ENCODE data around the gene SNRPB2.
A peak's percentile ranks its signal among the peaks of the same experiment; 100 is the strongest.

The SNRPB2 gene

GRCh38 chr20:16729565-16730460 is at the start of gene SNRPB2:
Gene SNRPB2, plus strand, starts transcription at chr20:16730026. Its CDS starts 1,677 bp downstream, at chr20:16731703.
- peak; percentile 70 to 78 for DNase-seq (ENCODE audit: low read depth in 1 of 2, low spot score in 1 of 2)

- no peak for DNase-seq (ENCODE audit: low read depth in 1 of 2, low spot score in 1 of 2)
Observed at GRCh38 chr20:16684416-16684815, 45.4 kb upstream of the SNRPB2 start.

GRCh38 chr20:16689906-16690305 is 39.9 kb upstream of the SNRPB2 start:
- DNase-seq (ENCODE audit: low read depth in 1 of 2, low spot score in 1 of 2), result no peak

- no peak for DNase-seq (ENCODE audit: low read depth in 1 of 2, low spot score in 1 of 2)
Observed at GRCh38 chr20:16691381-16691780, 38.4 kb upstream of the SNRPB2 start.

- no peak for DNase-seq (ENCODE audit: low read depth in 1 of 2, low spot score in 1 of 2)
Observed at GRCh38 chr20:16692009-16692408, 37.8 kb upstream of the SNRPB2 start.

GRCh38 chr20:16692442-16692841 is 37.4 kb upstream of the SNRPB2 start:
- DNase-seq (ENCODE audit: low read depth in 1 of 2, low spot score in 1 of 2), result no peak

- DNase-seq (ENCODE audit: low read depth in 1 of 2, low spot score in 1 of 2), result no peak
Observed at GRCh38 chr20:16693278-16693677, 36.5 kb upstream of the SNRPB2 start.

GRCh38 chr20:16694161-16694560 is 35.7 kb upstream of the SNRPB2 start:
- DNase-seq (ENCODE audit: low read depth in 1 of 2, low spot score in 1 of 2), result no peak

- DNase-seq (ENCODE audit: low read depth in 1 of 2, low spot score in 1 of 2), result no peak
Observed at GRCh38 chr20:16695628-16696027, 34.2 kb upstream of the SNRPB2 start.

GRCh38 chr20:16699293-16699692 is 30.5 kb upstream of the SNRPB2 start:
- no peak for DNase-seq (ENCODE audit: low read depth in 1 of 2, low spot score in 1 of 2)

- DNase-seq (ENCODE audit: low read depth in 1 of 2, low spot score in 1 of 2), result no peak
Observed at GRCh38 chr20:16701296-16701695, 28.5 kb upstream of the SNRPB2 start.

- no peak for DNase-seq (ENCODE audit: low read depth in 1 of 2, low spot score in 1 of 2)
Observed at GRCh38 chr20:16703570-16703969, 26.3 kb upstream of the SNRPB2 start.

GRCh38 chr20:16707674-16708073 is 22.2 kb upstream of the SNRPB2 start:
- no peak for DNase-seq (ENCODE audit: low read depth in 1 of 2, low spot score in 1 of 2)

- no peak for DNase-seq (ENCODE audit: low read depth in 1 of 2, low spot score in 1 of 2)
Observed at GRCh38 chr20:16708602-16709001, 21.2 kb upstream of the SNRPB2 start.

- DNase-seq (ENCODE audit: low read depth in 1 of 2, low spot score in 1 of 2), result no peak
Observed at GRCh38 chr20:16709017-16709416, 20.8 kb upstream of the SNRPB2 start.

GRCh38 chr20:16710781-16711180 is 19.0 kb upstream of the SNRPB2 start:
- no peak for DNase-seq (ENCODE audit: low read depth in 1 of 2, low spot score in 1 of 2)

GRCh38 chr20:16711661-16712258 is 18.1 kb upstream of the SNRPB2 start:
- DNase-seq (ENCODE audit: low read depth in 1 of 2, low spot score in 1 of 2), result no peak

- no peak for DNase-seq (ENCODE audit: low read depth in 1 of 2, low spot score in 1 of 2)
Observed at GRCh38 chr20:16712511-16712947, 17.3 kb upstream of the SNRPB2 start.

- no peak for DNase-seq (ENCODE audit: low read depth in 1 of 2, low spot score in 1 of 2)
Observed at GRCh38 chr20:16713066-16713465, 16.8 kb upstream of the SNRPB2 start.

- DNase-seq (ENCODE audit: low read depth in 1 of 2, low spot score in 1 of 2), result no peak
Observed at GRCh38 chr20:16714242-16714641, 15.6 kb upstream of the SNRPB2 start.

GRCh38 chr20:16714751-16715150 is 15.1 kb upstream of the SNRPB2 start:
- DNase-seq (ENCODE audit: low read depth in 1 of 2, low spot score in 1 of 2), result no peak

- DNase-seq (ENCODE audit: low read depth in 1 of 2, low spot score in 1 of 2), result no peak
Observed at GRCh38 chr20:16719421-16719820, 10.4 kb upstream of the SNRPB2 start.
